Endothelial cell of umbilical vein (primary cell): ENCODE measurements around the gene LGR6. TPM values are rescaled to one million over a fixed set of nuclear protein-coding genes. Genes with fewer than 3 reads are reported as not detected.

Source experiments
- BruUV-seq: library from RNA; stranded (reverse); fragments of 400-500 nt; replicated peaks from 2 replicates; lab custom pipeline; 2021; lab: Mats Ljungman, UMichigan
- CTCF ChIA-PET: fragments of 300-600, 350-600 bp; sonication (Branson Sonifier 250); formaldehyde crosslinking; loops from one replicate; lab custom pipeline; 2021; ENCODE audit warnings: antibody characterized with exemption, inconsistent platforms; lab: Charles Lee
- POLR2A ChIA-PET: fragments of 300-600, 350-600 bp; sonication (Branson Sonifier 250); formaldehyde crosslinking; loops from one replicate; lab custom pipeline; 2021; ENCODE audit warnings: antibody characterized with exemption, inconsistent platforms; lab: Charles Lee
- DNase-seq: peaks from one replicate; pipeline ENCODE4 v3.0.0-alpha.2; 2011; ENCODE audit warnings: low read depth, low spot score
- FAIRE-seq: peaks from 2 replicates; lab custom pipeline; 2011; peaks lifted over from hg19 to GRCh38; lab: Jason Lieb, UNC
- H2AFZ ChIP-seq: 2 replicates; pipeline ENCODE4 v1.6.0; 2012; ENCODE audit warnings: low read depth, low read length, control low read depth, inconsistent platforms
- H3K27ac ChIP-seq: 2 replicates; pipeline ENCODE4 v1.5.1; 2011; ENCODE audit warnings: low read depth, mild to moderate bottlenecking, control low read depth, low read length, moderate library complexity; ENCODE audit not compliant: insufficient read depth
- H3K27me3 ChIP-seq, 2 experiments: 2 replicates each; pipeline versions ENCODE4 v1.6.0 to v1.6.1; 2011; ENCODE audit warnings: low read length in 2 of 2, mixed read lengths in 1 of 2; ENCODE audit not compliant: control insufficient read depth in 2 of 2, insufficient read depth in 2 of 2
- H3K36me3 ChIP-seq, 2 experiments: 2 replicates in 1 of 2; 3 replicates in 1 of 2; pipeline ENCODE4 v1.5.1; 2011; ENCODE audit warnings: low read length in 2 of 2, mild to moderate bottlenecking in 1 of 2, moderate library complexity in 1 of 2; ENCODE audit not compliant: control insufficient read depth in 2 of 2, insufficient read depth in 2 of 2; ENCODE audit errors: extremely low read depth in 1 of 2
- H3K4me1 ChIP-seq: 3 replicates; pipeline ENCODE4 v1.5.1; 2011; ENCODE audit warnings: mild to moderate bottlenecking, low read length; ENCODE audit not compliant: control insufficient read depth, insufficient read depth; ENCODE audit errors: extremely low read depth
- H3K4me2 ChIP-seq: 2 replicates; pipeline ENCODE4 v1.6.1; 2011; ENCODE audit warnings: low read length, control low read depth, mixed read lengths; ENCODE audit not compliant: insufficient read depth
- H3K4me3 ChIP-seq, 3 experiments: fragments of 200-600 bp in 1 of 3; sonication (generic), shearing (Covaris generic) in 1 of 3; replicated peaks in 1 of 3; 2 replicates each; pipeline ENCODE4 v1.5.1; 2011 to 2016; ENCODE audit warnings: control low read depth in 3 of 3, low read length in 3 of 3, mild to moderate bottlenecking in 2 of 3, inconsistent platforms in 1 of 3, low read depth in 1 of 3, moderate library complexity in 1 of 3; ENCODE audit not compliant: insufficient read depth in 1 of 3
- H3K79me2 ChIP-seq: 2 replicates; pipeline ENCODE4 v1.6.0; 2012; ENCODE audit warnings: low read length, inconsistent platforms; ENCODE audit not compliant: control insufficient read depth, insufficient read depth
- H3K9ac ChIP-seq: replicated peaks from 2 replicates; pipeline ENCODE3; 2011; ENCODE audit warnings: low read length, control low read depth; ENCODE audit not compliant: insufficient read depth; ENCODE audit errors: extremely low read depth
- H3K9me1 ChIP-seq: replicated peaks from 3 replicates; pipeline ENCODE4 v1.6.0; 2011; ENCODE audit warnings: mild to moderate bottlenecking, low read length; ENCODE audit not compliant: control insufficient read depth, insufficient read depth; ENCODE audit errors: extremely low read depth
- H3K9me3 ChIP-seq: replicated peaks from 2 replicates; pipeline ENCODE4 v1.5.1; 2012; ENCODE audit warnings: low read length, inconsistent platforms; ENCODE audit not compliant: control insufficient read depth, insufficient read depth
- H4K20me1 ChIP-seq: replicated peaks from 2 replicates; pipeline ENCODE3; 2011; ENCODE audit warnings: mild to moderate bottlenecking, low read length; ENCODE audit not compliant: control insufficient read depth, insufficient read depth; ENCODE audit errors: extremely low read depth
- CTCF ChIP-seq, 2 donors: IDR thresholded peaks; 1 replicate in 1 of 2; 2 replicates in 1 of 2; pipeline ENCODE4 v1.5.1; 2011; ENCODE audit warnings: low read length in 2 of 2, mild to moderate bottlenecking in 2 of 2, moderate library complexity in 2 of 2, control low read depth in 1 of 2, inconsistent platforms in 1 of 2, low read depth in 1 of 2; ENCODE audit not compliant: insufficient read depth in 1 of 2; ENCODE audit errors: extremely low read depth in 1 of 2
- FOS ChIP-seq: IDR thresholded peaks from 2 replicates; pipeline ENCODE4 v1.6.1; 2011; ENCODE audit warnings: mild to moderate bottlenecking, low read length, moderate library complexity, borderline replicate concordance; ENCODE audit not compliant: insufficient read depth
- GATA2 ChIP-seq: IDR thresholded peaks from 2 replicates; pipeline ENCODE4 v1.7.0; 2011; ENCODE audit warnings: low read depth, mild to moderate bottlenecking, moderate library complexity, mixed read lengths, low read length; ENCODE audit not compliant: insufficient read length, insufficient read depth
- MAX ChIP-seq: IDR thresholded peaks from 2 replicates; pipeline ENCODE4 v1.6.1; 2011; ENCODE audit not compliant: insufficient read depth, insufficient read length
- dilution Hi-C: fragments of 300-500 bp; cut with MboI; formaldehyde crosslinking; loops from one replicate; pipeline ENCODE4 v1.15.0; 2019; ENCODE audit warnings: low sequenced_read_pairs; ENCODE audit not compliant: extremely low pct_ligation_motif_present
- intact Hi-C: fragments of 100-400 bp; cut with micrococcal nuclease; formaldehyde crosslinking; loops from one replicate; pipeline ENCODE4 v1.10.0; 2022
- polyA plus RNA-seq, 4 experiments: library from polyadenylated mRNA; depleted of rRNA in 3 of 4; stranded (reverse) in 3 of 4; unstranded in 1 of 4; fragments of >200 nt; gene quantifications; 2 replicates each; pipeline versions ENCODE4 v1.2.1 to v1.2.3, GENCODE V29; 2011 to 2012; ENCODE audit warnings: missing spikeins in 1 of 4
- total RNA-seq: library from RNA; stranded (reverse); gene quantifications from 2 replicates; pipeline ENCODE4 v1.2.3, GENCODE V29; 2021

The LGR6 gene
- total and polyA plus RNA-seq, 2 donors (not counting 3 experiments of a cell fraction or from before 2014, with no cell fraction given) = not detected

GRCh38 chr1:202240956-202241355 lies 47.4 kb downstream of the LGR6 start:
- no peak for TF ChIP-seq GATA2
- TF ChIP-seq FOS = no peak
- TF ChIP-seq CTCF (IDR thresholded peaks at IDR 0.05; ENCODE audit: extremely low read depth in 1 of 2, insufficient read depth in 1 of 2, low read depth in 1 of 2, low read length in 2 of 2) = no peak
- no peak for TF ChIP-seq MAX
- H3K36me3 ChIP-seq = no peaks in the 10 kb centered on the region
- FAIRE-seq = no peak
- H3K27ac ChIP-seq = no peak overlapping the region
- H3K9me1 ChIP-seq = no peaks in the 10 kb centered on the region
- no peak overlapping the region for H2AFZ ChIP-seq
- H3K27me3 ChIP-seq = peaks cover 0 to 18% of the 10 kb centered on the region in 2 experiments
- no peak overlapping the region for H3K4me2 ChIP-seq
- no TSS peak for BruUV-seq
- CTCF ChIA-PET = interaction anchor here (0.7 kb wide), 2 partner anchors 12 to 46 kb away, joined by 3 read pairs; no protein-coding TSS in a partner anchor
- H3K9ac ChIP-seq = no peak overlapping the region
- H3K79me2 ChIP-seq = no peaks in the 10 kb centered on the region
- peaks cover 3% of the 10 kb centered on the region for H3K4me1 ChIP-seq
- POLR2A ChIA-PET = no interaction called here
- intact Hi-C loops = no loop called here
- H4K20me1 ChIP-seq = no peaks in the 10 kb centered on the region
- H3K9me3 ChIP-seq = no peaks in the 10 kb centered on the region
- dilution Hi-C loops = no loop called here
- no peak for DNase-seq
- no peak overlapping the region for H3K4me3 ChIP-seq
